OCI-LY3 (cell line): Measurements from ENCODE around the gene POLR2L.
A peak's percentile ranks its signal among the peaks of the same experiment; 100 is the strongest.

Experiments
- H2AFZ ChIP-seq: fragments of 200-600, 300-600 bp; shearing (Covaris generic); 2 replicates; pipeline ENCODE4 v1.6.0; 2014; ENCODE audit warnings: antibody characterized with exemption, low read depth, low read length
- H3K27ac ChIP-seq: fragments of 200-600, 300-600 bp; sonication (generic); 2 replicates; pipeline ENCODE4 v1.5.1; 2014; ENCODE audit warnings: mild to moderate bottlenecking, low read length, moderate library complexity, mixed read lengths
- H3K27me3 ChIP-seq: fragments of 200-600, 300-600 bp; sonication (generic); 2 replicates; pipeline ENCODE4 v1.6.1; 2014; ENCODE audit warnings: low read depth, low read length, mixed read lengths
- H3K36me3 ChIP-seq: fragments of 200-600, 300-600 bp; sonication (generic); replicated peaks from 2 replicates; pipeline ENCODE3; 2014; ENCODE audit warnings: low read depth, low read length, mixed read lengths
- H3K4me1 ChIP-seq: fragments of 300-600, 200-600 bp; sonication (generic); 2 replicates; pipeline ENCODE4 v1.6.1; 2014; ENCODE audit warnings: low read length, mixed read lengths
- H3K4me2 ChIP-seq: fragments of 200-600, 300-600 bp; sonication (generic); 2 replicates; pipeline ENCODE4 v1.6.1; 2014; ENCODE audit warnings: low read length, mixed read lengths
- H3K4me3 ChIP-seq: fragments of 300-600, 200-600 bp; sonication (generic); 2 replicates; pipeline ENCODE4 v1.5.1; 2014; ENCODE audit warnings: antibody characterized with exemption, mild to moderate bottlenecking, low read length, moderate library complexity
- H3K79me2 ChIP-seq: fragments of 300-600, 200-600 bp; shearing (Covaris generic); 2 replicates; pipeline ENCODE4 v1.6.1; 2014; ENCODE audit warnings: mild to moderate bottlenecking, low read length, mixed read lengths
- H3K9ac ChIP-seq: fragments of 300-600, 200-600 bp; shearing (Covaris generic); 2 replicates; pipeline ENCODE4 v1.6.0; 2014; ENCODE audit warnings: mild to moderate bottlenecking, low read length, moderate library complexity
- H3K9me3 ChIP-seq: fragments of 200-600, 300-600 bp; shearing (Covaris generic); 2 replicates; pipeline ENCODE4 v1.6.1; 2014; ENCODE audit warnings: low read length, mixed read lengths; ENCODE audit not compliant: insufficient read depth
- H4K20me1 ChIP-seq: fragments of 200-600, 300-600 bp; sonication (generic); 2 replicates; pipeline ENCODE4 v1.6.1; 2016; ENCODE audit warnings: low read length, mixed read lengths; ENCODE audit not compliant: insufficient read depth
- CTCF ChIP-seq: fragments of 200-600, 300-600 bp; sonication (generic); IDR thresholded peaks from 2 replicates; pipeline ENCODE4 v1.5.1; 2014; ENCODE audit warnings: antibody characterized with exemption, low read length, low read depth
- EZH2phosphoT487 ChIP-seq: fragments of 200-600 bp; shearing (Covaris generic); IDR thresholded peaks from 2 replicates; pipeline ENCODE4 v1.6.1; 2018; ENCODE audit warnings: antibody characterized with exemption, mixed run types, low read depth

Gene POLR2L

GRCh38 chr11:828506-829175, 13.7 kb downstream of the POLR2L start:
- no peak overlapping the region; the same call in 1 of the 2 replicates for H3K9ac ChIP-seq
- no peaks in the 10 kb centered on the region for H3K27me3 ChIP-seq
- H3K4me2 ChIP-seq = peak overlapping the region; percentile 92
- H4K20me1 ChIP-seq = no peaks in the 10 kb centered on the region
- H3K4me1 ChIP-seq = peaks cover 43% of the 10 kb centered on the region
- TF ChIP-seq CTCF (no peak), EZH2phosphoT487 (no peak)
- H3K79me2 ChIP-seq = peaks cover 5% of the 10 kb centered on the region
- no peaks in the 10 kb centered on the region for H3K9me3 ChIP-seq
- peaks cover 9% of the 10 kb centered on the region for H3K36me3 ChIP-seq
- H3K27ac ChIP-seq = no peak overlapping the region
- peak overlapping the region; percentile 52; the same call in 1 of the 2 replicates for H3K4me3 ChIP-seq
- no peak overlapping the region for H2AFZ ChIP-seq

GRCh38 chr11:827897-828192, 14.5 kb downstream of the POLR2L start, which contains the start of gene CRACR2B:
CRACR2B (plus strand) TSS chr11:827919; CDS start chr11:828608, 689 bp downstream.
- no peaks in the 10 kb centered on the region for H4K20me1 ChIP-seq
- peak within 1 kb of the TSS; percentile 92 for H3K4me2 ChIP-seq
- no peaks in the 10 kb centered on the region for H3K27me3 ChIP-seq
- H3K4me3 ChIP-seq = peak within 1 kb of the TSS; percentile 81
- TF ChIP-seq CTCF (no peak), EZH2phosphoT487 (no peak)
- H3K9ac ChIP-seq = peak within 1 kb of the TSS; percentile 76
- peaks cover 42% of the 10 kb centered on the region for H3K4me1 ChIP-seq
- no peaks in the 10 kb centered on the region for H3K79me2 ChIP-seq
- H3K36me3 ChIP-seq = peaks cover 9% of the 10 kb centered on the region
- no peaks in the 10 kb centered on the region for H3K9me3 ChIP-seq
- peak within 1 kb of the TSS; percentile 51 for H3K27ac ChIP-seq
- no peak within 1 kb of the TSS for H2AFZ ChIP-seq

GRCh38 chr11:827146-827896, 15.0 kb downstream of the POLR2L start:
- Histone ChIP-seq H4K20me1 (no peaks in the 10 kb centered on the region), H3K79me2 (no peaks in the 10 kb centered on the region), H3K9me3 (no peaks in the 10 kb centered on the region), H3K4me2 (peak overlapping the region; percentile 92), H3K4me1 (peaks cover 41% of the 10 kb centered on the region), H2AFZ (no peak overlapping the region), H3K36me3 (peaks cover 9% of the 10 kb centered on the region), H3K27me3 (no peaks in the 10 kb centered on the region), H3K4me3 (peak overlapping the region; percentile 81), H3K27ac (peak overlapping the region; percentile 51), H3K9ac (peak overlapping the region; percentile 76)
- TF ChIP-seq CTCF = no peak
- no peak for TF ChIP-seq EZH2phosphoT487

GRCh38 chr11:826836-827145, 15.5 kb downstream of the POLR2L start:
- Histone ChIP-seq H2AFZ (no peak overlapping the region), H3K27me3 (no peaks in the 10 kb centered on the region), H3K4me2 (peak overlapping the region; percentile 92), H4K20me1 (no peaks in the 10 kb centered on the region), H3K27ac (peak overlapping the region; percentile 51), H3K36me3 (peaks cover 9% of the 10 kb centered on the region), H3K9ac (peak overlapping the region; percentile 76), H3K4me1 (peaks cover 35% of the 10 kb centered on the region), H3K9me3 (no peaks in the 10 kb centered on the region), H3K79me2 (no peaks in the 10 kb centered on the region), H3K4me3 (peak overlapping the region; percentile 81)
- TF ChIP-seq EZH2phosphoT487 = no peak
- no peak for TF ChIP-seq CTCF
